GM20000 (cell line): ENCODE data around the gene DBH.

Experiments
- DNase-seq: peaks from one replicate; pipeline ENCODE4 v3.0.0; 2012; ENCODE audit warnings: low spot score
- CTCF ChIP-seq: IDR thresholded peaks from 2 replicates; pipeline ENCODE4 v1.5.1; 2012; ENCODE audit warnings: mild to moderate bottlenecking, control low read depth; ENCODE audit errors: extremely low read depth, missing control alignments

Gene DBH

GRCh38 chr9:133635098-133635497, 1.1 kb upstream of the DBH start:
- DNase-seq: no peak

DNA sequence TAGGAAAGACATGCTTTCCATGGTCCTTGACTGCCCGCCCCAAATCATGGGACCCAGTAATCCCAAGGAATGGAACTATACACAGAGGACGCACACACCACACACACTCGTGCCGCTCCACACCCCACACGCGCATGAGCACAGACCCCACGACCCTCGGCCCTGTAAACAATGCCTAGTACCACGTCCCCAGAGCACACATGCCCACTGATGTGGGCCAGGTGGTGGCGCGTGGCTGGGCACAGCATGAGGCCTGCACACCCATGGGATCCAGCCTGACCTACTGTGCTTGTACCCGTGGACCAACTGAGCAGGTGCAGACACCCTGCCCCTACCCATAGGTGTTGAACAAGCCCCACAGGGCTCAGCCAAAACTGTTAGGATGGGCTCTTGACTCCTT, 739 bp downstream of the DBH start:
- DNase-seq: no peak
- TF ChIP-seq CTCF: no peak

More at GRCh38 chr9:133635098-133635497, 1.1 kb upstream of the DBH start:
- no peak for TF ChIP-seq CTCF

DNA sequence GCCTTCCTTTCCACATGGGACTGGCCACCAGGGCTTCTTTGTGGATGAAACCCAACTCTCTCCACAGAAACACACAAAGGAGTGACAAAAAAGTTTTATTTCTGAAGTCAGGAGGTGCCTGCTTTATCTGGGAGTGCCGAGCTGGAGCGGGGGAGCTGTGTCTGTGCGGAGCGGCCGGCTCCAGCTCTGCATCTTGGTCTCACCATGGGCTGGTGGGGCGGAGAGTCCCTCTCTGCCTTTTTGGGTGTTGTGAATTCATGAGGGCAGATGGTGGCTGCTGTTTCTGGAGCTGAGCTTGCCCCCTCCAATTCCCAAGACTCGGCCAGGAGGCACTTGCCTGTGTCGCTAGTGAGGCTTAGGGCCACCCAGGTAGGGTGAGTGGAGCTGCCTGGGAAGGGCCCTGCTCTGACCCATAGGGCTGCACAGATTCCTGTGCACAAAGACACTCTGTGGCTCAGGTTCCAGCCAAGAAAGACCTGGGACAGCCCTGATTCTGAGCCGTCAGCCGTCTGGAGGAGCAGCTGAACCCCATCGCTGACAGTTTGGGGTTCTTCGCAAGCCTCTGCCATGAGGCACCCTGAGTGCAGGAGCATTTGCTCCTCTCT, 1.4 kb downstream of the DBH start:
- no peak for TF ChIP-seq CTCF
- no peak for DNase-seq

DNA sequence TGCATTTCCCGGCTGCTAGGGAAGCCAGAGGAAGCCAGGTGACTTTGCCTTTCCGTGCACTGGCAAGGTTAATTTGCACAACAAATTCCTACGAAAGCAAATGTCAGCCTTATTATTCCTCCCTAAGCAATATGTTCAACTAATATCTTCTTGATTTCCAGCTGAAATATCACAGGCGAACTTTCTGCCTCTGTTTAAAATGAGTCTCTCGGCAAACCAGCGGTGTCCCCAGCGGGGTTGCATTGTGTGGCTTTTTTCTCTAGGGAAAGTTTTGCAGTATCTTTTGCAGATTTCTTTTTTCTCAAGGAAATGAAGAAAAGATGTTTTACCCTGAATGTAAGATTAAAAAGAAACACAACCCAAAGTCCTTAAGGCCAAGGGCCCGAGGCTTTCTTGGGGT, 1.9 kb downstream of the DBH start:
- no peak for DNase-seq

GRCh38 chr9:133638711-133639110, 2.5 kb downstream of the DBH start:
- DNase-seq: no peak
- no peak for TF ChIP-seq CTCF

More for the DNA sequence above, 1.9 kb downstream of the DBH start:
- no peak for TF ChIP-seq CTCF

- TF ChIP-seq CTCF: no peak
- no peak for DNase-seq
Measured at GRCh38 chr9:133639613-133640012, 3.5 kb downstream of the DBH start.

GRCh38 chr9:133640160-133640559, 4.0 kb downstream of the DBH start:
- TF ChIP-seq CTCF: no peak
- no peak for DNase-seq
